Skeletal muscle satellite cell (primary cell): ENCODE results near the gene JPH3. TPM values are rescaled to one million over a fixed set of nuclear protein-coding genes. Genes with fewer than 3 reads are reported as not detected.

ENCODE experiments used
- H3K27me3 ChIP-seq: 2 replicates; pipeline ENCODE4 v1.7.0; 2013; ENCODE audit warnings: low read length; ENCODE audit not compliant: control insufficient read depth, insufficient read depth
- H3K36me3 ChIP-seq: 2 replicates; pipeline ENCODE4 v1.7.0; 2013; ENCODE audit warnings: mild to moderate bottlenecking, control low read depth, low read length; ENCODE audit not compliant: insufficient read depth
- H3K4me1 ChIP-seq: 2 replicates; pipeline ENCODE4 v1.7.0; 2013; ENCODE audit warnings: low read length; ENCODE audit not compliant: control insufficient read depth, insufficient read depth
- H3K4me2 ChIP-seq: 2 replicates; pipeline ENCODE4 v1.7.0; 2013; ENCODE audit warnings: mild to moderate bottlenecking, low read length
- H3K4me3 ChIP-seq: 2 replicates; pipeline ENCODE4 v1.7.0; 2013; ENCODE audit warnings: low read length
- H3K9ac ChIP-seq: 2 replicates; pipeline ENCODE4 v1.7.0; 2013; ENCODE audit warnings: mild to moderate bottlenecking, low read depth, low read length, moderate library complexity
- H3K9me3 ChIP-seq: replicated peaks from 2 replicates; pipeline ENCODE4 v1.7.0; 2013; ENCODE audit warnings: mild to moderate bottlenecking, control low read depth, low read length
- total RNA-seq: library from RNA; depleted of rRNA; stranded (reverse); fragments of >200 nt; gene quantifications from 2 replicates; pipeline ENCODE4 v1.2.3, GENCODE V29; 2012; rRNA removed

The JPH3 gene
- total RNA-seq, result not detected in 2 replicates

DNA sequence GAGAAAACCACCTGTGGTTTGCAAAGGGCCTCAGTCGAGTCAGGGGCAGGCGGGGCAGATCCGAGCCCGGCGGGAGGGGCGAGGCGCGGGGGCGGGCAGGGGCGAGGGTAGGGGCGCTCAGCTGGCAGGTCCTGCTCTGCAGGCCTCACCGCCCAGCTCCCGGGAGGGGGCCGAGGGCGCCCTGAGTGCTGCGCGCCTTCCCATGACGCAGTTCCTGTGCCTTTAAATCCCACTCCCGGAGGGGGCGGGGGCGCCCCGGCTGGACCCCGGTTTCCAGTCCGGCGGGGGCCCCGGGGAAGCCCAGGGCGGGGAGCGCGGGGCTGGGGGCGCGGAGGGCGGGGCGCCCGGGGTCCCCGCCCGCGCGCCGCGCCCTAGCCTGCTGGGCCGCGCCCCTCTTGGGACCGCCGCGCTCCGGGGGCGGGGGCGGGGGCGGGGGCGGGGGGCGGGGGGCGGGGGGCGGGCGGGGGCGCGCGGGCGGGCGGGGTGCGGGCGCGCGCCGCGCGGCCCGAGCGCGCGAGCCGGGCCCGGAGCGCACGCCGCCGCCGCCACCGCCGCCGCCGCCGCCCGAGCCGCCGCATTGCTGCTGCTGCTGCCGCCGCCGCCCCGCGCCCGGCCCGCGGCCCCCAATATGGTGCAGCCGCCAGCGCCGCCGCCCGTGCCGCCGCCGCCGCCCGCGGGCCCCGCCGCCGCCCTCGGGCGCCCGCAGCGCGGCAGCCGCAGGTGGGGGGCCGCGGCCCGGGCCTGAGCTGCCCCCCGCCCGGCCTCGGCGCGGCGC, at the start of gene JPH3:
Gene JPH3, plus strand, starts transcription at position 508 of the 775 bp plus-strand sequence. CDS start 639 bp downstream, outside the sequence.
- Histone ChIP-seq H3K36me3 (no peaks in the 10 kb centered on the region), H3K9me3 (no peaks in the 10 kb centered on the region), H3K9ac (no peak within 1 kb of the TSS), H3K4me1 (no peaks in the 10 kb centered on the region), H3K27me3 (peaks cover 86% of the 10 kb centered on the region), H3K4me3 (no peak within 1 kb of the TSS), H3K4me2 (peak within 1 kb of the TSS; percentile 20)

DNA sequence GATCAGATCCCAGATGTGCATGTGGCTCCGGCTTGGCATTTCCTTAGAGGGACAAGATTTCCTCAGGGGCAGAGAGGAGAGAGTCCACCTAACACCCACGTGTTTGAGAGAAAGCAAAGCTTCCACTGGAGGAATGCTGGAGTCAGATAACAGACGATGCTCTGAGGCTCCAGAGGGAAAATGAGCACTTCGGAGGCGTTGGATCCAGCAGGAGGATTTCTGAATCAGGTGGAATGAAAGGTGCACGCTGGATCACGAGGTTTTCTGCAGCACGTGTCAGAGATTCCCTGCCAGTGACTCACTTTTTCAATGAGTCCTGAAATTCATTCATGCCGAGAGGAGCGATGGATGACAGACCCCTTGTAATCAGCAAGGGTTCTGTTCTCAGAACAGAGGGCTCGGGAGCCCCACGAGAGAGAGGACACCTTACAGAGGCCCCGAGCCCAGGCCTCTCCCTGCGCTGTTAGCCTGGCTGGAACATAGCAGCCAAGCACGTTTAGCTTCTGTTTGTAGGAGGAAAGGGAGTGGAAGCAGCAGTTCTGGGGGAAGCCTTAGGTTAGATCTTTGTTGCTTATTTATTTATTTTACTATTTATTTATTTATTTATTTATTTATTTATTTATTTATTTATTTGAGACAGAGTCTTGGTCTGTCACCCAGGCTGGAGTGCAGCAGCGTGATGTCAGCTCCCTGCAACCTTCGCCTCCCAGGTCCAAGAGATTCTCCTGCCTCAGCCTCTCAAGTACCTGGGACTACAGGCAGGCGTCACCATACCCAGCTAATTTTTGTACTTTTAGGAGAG, 49.3 kb upstream of the JPH3 start:
- Histone ChIP-seq H3K4me1 (peaks cover 6% of the 10 kb centered on the region), H3K9me3 (no peaks in the 10 kb centered on the region), H3K9ac (no peak overlapping the region), H3K36me3 (no peaks in the 10 kb centered on the region), H3K4me3 (no peak overlapping the region), H3K27me3 (peaks cover 52% of the 10 kb centered on the region), H3K4me2 (no peak overlapping the region)

DNA sequence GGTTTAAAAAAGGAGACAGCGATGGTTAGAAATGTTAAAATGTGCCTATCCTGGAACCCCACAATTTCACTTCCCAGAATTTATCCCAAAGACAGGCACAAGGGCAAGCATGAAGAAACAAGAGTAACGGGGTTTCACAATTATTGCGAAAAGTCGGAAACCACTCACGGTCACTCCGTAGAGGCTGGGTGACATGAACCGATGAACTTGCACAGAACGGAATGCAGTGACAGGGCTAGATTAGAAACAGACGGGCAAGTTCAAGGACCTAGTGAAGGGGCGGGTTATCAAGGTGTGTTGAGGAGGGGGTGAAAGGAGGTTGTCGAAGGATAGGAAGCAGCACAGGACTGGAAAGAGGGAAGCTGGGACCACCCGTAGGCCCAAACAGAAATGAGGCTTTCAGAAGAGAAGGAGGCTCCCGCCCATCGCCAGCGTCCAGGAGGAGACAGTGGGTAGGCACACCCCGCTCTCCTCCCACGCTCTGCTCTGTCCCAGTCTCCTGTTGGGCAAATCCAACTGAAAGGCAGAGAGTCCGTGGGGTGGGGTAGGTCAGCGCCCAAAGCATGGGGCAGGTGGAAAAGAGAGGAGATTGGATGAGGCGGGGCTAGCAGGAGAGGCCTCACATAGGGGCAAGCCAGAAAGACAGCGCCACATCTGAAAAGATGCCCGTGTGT, 47.4 kb upstream of the JPH3 start:
- peaks cover 59% of the 10 kb centered on the region for H3K27me3 ChIP-seq
- no peak overlapping the region for H3K4me3 ChIP-seq
- no peaks in the 10 kb centered on the region for H3K36me3 ChIP-seq
- H3K4me2 ChIP-seq, result no peak overlapping the region
- H3K9ac ChIP-seq, result no peak overlapping the region
- H3K4me1 ChIP-seq, result peaks cover 6% of the 10 kb centered on the region
- no peaks in the 10 kb centered on the region for H3K9me3 ChIP-seq

DNA sequence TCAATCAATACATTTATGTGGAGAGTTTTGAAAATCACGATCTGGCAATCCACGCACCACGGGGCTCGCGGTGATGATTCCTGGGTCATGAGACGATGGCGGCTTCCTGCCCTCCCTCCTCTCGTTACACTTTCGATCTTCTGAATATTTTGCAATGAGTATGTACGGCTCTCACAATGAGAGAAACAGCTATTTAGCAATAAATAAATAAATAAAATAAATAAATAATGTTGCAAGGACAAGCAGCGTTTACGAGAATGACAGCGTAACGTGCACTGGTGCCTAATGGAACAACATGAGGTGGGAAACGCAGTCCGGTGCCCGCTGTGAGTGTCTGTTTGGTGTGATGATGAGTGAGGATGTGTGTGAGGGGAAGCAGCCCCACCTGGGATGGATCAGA, 46.7 kb upstream of the JPH3 start:
- no peak overlapping the region for H3K4me3 ChIP-seq
- H3K9ac ChIP-seq, result no peak overlapping the region
- no peak overlapping the region for H3K4me2 ChIP-seq
- H3K36me3 ChIP-seq, result no peaks in the 10 kb centered on the region
- H3K4me1 ChIP-seq, result peaks cover 6% of the 10 kb centered on the region
- no peaks in the 10 kb centered on the region for H3K9me3 ChIP-seq
- H3K27me3 ChIP-seq, result peaks cover 58% of the 10 kb centered on the region

DNA sequence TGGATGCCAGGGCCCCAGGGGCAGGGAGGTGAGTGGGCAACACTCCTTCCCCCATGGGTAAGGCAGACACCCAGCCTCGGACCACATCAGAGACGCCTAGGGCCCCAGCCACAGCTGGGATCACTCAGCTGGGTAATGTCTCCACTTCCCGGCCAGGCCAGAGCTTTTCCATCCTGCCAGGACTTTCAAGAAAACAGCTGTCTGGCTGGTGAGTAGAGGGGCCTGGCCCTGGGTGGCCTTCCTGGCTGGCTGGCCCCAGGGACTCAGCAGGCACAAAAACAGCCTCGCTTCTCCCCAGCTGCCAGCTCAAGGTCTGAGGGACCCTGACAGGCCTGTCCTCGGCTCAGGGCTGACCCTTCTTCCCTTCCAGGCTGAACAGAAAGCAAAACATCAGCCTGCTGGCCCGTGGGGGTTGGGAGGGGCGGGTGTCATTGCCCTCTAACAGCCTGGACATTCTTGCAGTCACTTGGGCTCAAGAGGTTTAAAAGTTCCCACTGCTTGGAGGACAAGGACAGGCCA, 45.3 kb upstream of the JPH3 start:
- Histone ChIP-seq H3K9ac (peak overlapping the region; percentile 23), H3K4me1 (peaks cover 6% of the 10 kb centered on the region), H3K4me3 (no peak overlapping the region), H3K27me3 (peaks cover 66% of the 10 kb centered on the region), H3K36me3 (no peaks in the 10 kb centered on the region), H3K9me3 (no peaks in the 10 kb centered on the region), H3K4me2 (no peak overlapping the region)

DNA sequence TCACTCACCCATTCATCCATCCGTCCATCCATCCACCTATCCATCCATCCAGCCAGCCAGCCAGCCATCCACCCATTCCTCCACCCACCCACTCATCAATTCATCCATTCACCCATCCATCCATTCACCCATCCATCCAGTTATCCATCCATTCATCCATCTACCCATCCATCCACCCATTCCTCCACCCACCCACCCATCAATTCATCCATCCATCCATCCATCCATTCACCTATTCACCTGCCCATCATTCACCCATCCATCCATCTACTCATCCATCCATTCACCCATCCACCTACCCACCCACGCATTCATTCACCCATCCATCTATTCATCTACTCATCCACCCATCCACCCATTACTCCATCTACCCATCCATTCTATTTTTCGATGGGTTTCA, 43.6 kb upstream of the JPH3 start:
- H3K4me1 ChIP-seq, result peaks cover 6% of the 10 kb centered on the region
- H3K4me2 ChIP-seq, result no peak overlapping the region
- H3K36me3 ChIP-seq, result no peaks in the 10 kb centered on the region
- no peak overlapping the region for H3K9ac ChIP-seq
- H3K9me3 ChIP-seq, result no peaks in the 10 kb centered on the region
- no peak overlapping the region for H3K4me3 ChIP-seq
- H3K27me3 ChIP-seq, result peaks cover 55% of the 10 kb centered on the region

DNA sequence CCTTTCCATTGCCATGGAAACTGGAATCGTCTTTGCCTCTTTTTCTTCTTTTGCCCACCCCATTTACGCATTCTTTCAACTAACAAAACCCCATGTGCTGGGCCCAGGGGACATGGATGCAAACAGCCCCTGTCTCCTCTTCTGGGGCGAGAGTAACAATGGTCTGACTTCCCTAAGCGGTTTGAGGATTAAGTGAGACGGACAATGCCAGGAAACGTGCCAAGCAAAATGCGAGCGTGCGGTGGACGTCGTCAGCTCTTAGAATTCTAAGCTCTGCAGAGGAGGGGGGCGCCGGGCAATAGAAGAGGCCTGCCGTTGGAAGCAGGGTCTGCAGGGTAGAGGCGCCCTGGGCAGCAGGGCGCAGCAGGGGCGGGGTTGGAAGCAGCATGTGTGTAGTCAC, 42.4 kb upstream of the JPH3 start:
- Histone ChIP-seq H3K27me3 (peaks cover 46% of the 10 kb centered on the region), H3K4me3 (no peak overlapping the region), H3K36me3 (no peaks in the 10 kb centered on the region)

DNA sequence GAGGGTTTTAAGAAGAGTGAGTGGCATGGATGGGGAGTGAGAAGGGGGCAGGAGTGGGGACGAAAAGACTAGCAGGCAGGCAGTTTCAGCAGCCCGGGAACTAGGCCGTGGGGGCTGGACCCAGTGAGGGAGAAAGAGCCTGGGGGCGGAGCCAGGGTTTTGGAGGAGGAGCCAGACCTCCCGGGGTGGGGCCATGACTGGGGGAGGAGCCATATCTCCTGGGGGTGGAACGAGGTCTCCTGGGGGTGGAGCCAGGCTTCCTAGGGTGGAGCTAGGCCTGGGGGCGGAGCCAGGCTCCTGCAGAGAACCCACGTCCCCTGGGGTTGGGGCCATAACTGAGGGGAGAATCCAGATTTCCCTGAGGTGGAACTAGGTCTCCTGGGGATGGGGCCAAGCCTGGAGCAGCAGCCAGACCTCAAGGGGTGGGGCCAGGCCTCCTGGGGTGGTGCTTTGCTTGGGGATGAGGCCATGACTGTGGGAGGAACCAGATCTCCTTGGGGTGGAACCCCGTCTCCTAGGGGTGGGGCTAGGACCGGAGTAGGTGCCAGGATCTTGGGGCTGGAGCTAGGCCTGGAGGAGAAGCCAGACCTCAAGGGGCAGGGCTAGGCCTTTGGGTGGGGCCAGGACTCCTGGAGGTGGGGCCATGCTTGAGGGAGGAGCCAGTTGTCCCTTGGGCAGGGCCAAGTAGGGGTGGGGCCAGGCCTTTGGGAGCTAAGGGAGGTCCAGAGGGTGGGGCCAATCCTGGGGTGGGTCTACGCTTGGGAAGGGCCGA, 41.7 kb upstream of the JPH3 start:
- peaks cover 43% of the 10 kb centered on the region for H3K27me3 ChIP-seq
- H3K4me2 ChIP-seq, result no peak overlapping the region
- no peaks in the 10 kb centered on the region for H3K36me3 ChIP-seq
- H3K9me3 ChIP-seq, result no peaks in the 10 kb centered on the region
- peaks cover 6% of the 10 kb centered on the region for H3K4me1 ChIP-seq
- no peak overlapping the region for H3K9ac ChIP-seq
- no peak overlapping the region for H3K4me3 ChIP-seq

More for the DNA sequence above, 42.4 kb upstream of the JPH3 start:
- no peaks in the 10 kb centered on the region for H3K9me3 ChIP-seq
- peaks cover 6% of the 10 kb centered on the region for H3K4me1 ChIP-seq
- H3K4me2 ChIP-seq, result no peak overlapping the region
- no peak overlapping the region for H3K9ac ChIP-seq

DNA sequence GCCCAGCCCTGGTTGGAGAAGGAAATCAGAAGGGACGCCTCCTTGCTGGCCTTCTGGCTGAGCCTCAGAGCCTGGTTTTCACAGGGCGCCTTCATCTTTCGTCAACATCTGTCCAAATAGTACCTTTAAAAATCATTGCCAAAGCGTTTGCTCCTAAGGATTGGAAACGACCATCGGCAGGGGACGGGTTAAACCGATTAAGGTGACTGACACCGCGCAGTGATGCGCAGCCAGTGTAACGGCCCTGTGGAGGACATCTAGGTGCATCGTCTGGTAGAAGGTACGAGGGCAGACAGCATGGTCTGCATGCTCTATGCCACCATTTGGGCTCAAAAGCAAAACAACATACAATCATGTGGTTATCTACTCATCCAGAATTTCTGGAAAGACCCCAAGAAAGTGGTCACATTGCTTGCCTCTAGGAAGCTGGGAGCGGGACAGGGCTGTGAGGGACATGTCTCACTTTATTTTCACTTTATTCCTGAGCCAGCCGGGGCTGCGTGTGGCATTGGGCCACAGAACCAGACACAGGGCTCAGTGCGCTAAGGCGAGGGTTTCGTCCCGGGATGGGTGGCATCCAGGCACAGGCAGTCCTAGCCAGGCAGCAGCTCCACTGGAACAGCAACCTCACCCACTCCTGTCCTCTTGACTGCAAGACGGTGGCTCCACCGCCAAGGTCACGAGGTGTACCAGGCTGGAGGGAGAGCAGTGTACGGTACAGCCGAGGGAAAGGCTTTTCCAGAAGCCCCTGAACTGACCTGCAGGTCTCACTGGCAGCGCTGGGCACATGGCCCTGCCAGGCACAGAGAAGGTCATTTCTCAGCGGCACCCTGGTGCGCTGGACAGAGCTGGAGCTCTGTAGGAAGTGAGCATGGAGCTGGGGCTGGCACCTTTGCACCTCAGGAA, 40.9 kb upstream of the JPH3 start:
- H3K36me3 ChIP-seq, result no peaks in the 10 kb centered on the region
- H3K4me3 ChIP-seq, result no peak overlapping the region
- H3K4me2 ChIP-seq, result no peak overlapping the region
- H3K4me1 ChIP-seq, result peaks cover 6% of the 10 kb centered on the region
- no peaks in the 10 kb centered on the region for H3K9me3 ChIP-seq
- peaks cover 41% of the 10 kb centered on the region for H3K27me3 ChIP-seq
- H3K9ac ChIP-seq, result no peak overlapping the region

DNA sequence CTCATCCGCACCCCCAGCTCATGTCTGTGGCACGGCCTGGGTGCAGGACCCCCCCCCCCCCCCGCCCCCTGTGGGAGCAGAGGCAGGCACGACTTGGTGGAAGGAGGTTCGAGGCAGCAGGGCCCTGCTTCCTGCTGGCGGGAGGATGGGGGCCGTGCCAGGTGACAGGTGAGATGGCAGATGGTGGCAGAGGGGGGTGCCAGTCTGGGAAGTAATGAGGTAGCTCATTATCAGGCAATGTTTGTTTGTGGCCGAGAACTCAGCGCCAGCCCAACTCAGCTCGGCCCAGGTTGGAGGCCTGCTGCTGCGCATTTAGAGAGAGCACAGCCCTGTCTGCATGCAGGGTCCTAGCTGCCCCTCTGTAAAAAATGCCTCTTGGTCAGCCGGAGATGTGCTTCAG, 40.1 kb upstream of the JPH3 start:
- H3K9ac ChIP-seq, result no peak overlapping the region
- no peaks in the 10 kb centered on the region for H3K9me3 ChIP-seq
- H3K4me2 ChIP-seq, result no peak overlapping the region
- H3K36me3 ChIP-seq, result no peaks in the 10 kb centered on the region
- no peak overlapping the region for H3K4me3 ChIP-seq
- H3K27me3 ChIP-seq, result peaks cover 41% of the 10 kb centered on the region
- no peaks in the 10 kb centered on the region for H3K4me1 ChIP-seq
